Activated T-cell treated with anti-CD3 and anti-CD28 coated beads, Interleukin-2, amount 50 U/mL, for 24 hours (primary cell): Measurements from ENCODE around the gene CD5L.

Source experiments
- DNase-seq: peaks from one replicate; pipeline ENCODE4 v3.0.0-alpha.2; 2020
- H3K27ac Mint-ChIP-seq: 2 replicates; pipeline ENCODE4 v1.8.0; 2020; ENCODE audit warnings: mild to moderate bottlenecking, mixed read lengths
- H3K27me3 Mint-ChIP-seq: 2 replicates; pipeline ENCODE4 v1.8.0; 2020; ENCODE audit warnings: mixed read lengths
- H3K36me3 Mint-ChIP-seq: 2 replicates; pipeline ENCODE4 v1.8.0; 2020; ENCODE audit warnings: low read depth, mixed read lengths
- H3K4me1 Mint-ChIP-seq: 2 replicates; pipeline ENCODE4 v1.8.0; 2020; ENCODE audit warnings: low read depth, mixed read lengths
- H3K4me3 Mint-ChIP-seq: 2 replicates; pipeline ENCODE4 v1.8.0; 2020; ENCODE audit warnings: mild to moderate bottlenecking, moderate library complexity, mixed read lengths
- H3K9me3 Mint-ChIP-seq: 2 replicates; pipeline ENCODE4 v1.8.0; 2020; ENCODE audit warnings: mixed read lengths

Gene CD5L

DNA sequence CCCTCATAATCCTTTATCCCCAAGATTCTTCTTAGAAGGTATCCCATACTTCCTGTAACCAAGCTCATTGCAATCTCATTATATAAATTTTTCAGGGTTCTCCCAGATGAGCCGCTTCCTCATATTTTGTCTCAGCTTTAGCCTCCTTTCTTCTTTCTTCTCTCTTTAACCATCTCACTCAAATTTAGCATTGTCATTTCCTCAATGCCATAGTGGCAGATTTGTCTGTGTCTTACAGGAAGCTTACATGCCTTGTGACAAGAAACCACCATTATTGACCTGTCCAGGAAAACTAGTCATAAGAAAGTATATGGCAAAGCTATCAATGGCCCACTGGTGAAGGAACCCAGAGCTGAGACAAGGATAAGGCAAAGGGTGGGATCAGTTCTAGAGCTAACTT, 58.7 kb downstream of the CD5L start:
- Mint-ChIP-seq H3K4me1 (peaks cover 2% of the 10 kb centered on the region), H3K9me3 (no peaks in the 10 kb centered on the region), H3K27ac (no peak overlapping the region), H3K4me3 (no peak overlapping the region), H3K27me3 (peaks cover 14% of the 10 kb centered on the region), H3K36me3 (no peaks in the 10 kb centered on the region)
- no peak for DNase-seq

DNA sequence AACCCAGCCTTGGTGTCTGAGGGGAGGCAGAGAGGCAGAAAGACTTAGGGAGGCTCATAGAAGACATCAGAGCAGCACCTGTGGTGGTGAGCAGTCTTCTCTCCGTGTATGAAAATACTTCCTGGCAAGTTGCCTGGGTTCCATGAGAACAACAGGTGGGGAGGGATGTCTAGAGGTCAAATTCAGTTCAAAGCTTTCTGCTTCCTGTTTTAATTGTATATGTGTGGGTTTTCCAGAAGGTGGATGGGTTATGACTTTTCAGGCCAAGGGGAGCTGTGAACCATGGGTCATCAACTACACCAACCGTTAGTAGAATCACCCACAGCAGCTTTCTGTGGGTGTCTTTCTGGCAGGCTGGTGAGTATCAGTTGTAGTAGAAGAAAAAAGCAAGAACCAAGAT, 60.6 kb downstream of the CD5L start:
- Mint-ChIP-seq H3K27ac (no peak overlapping the region), H3K9me3 (no peaks in the 10 kb centered on the region), H3K27me3 (peaks cover 14% of the 10 kb centered on the region), H3K36me3 (no peaks in the 10 kb centered on the region), H3K4me3 (no peak overlapping the region), H3K4me1 (peaks cover 2% of the 10 kb centered on the region)
- no peak for DNase-seq
